GM23338 (cell line): ENCODE results near the gene TTC23. TPM values are rescaled to one million over a fixed set of nuclear protein-coding genes. Genes with fewer than 3 reads are reported as not detected.

Experiments used
- ATAC-seq: fragments of 200-7000 bp; cut with Tn5 transposase; 3 replicates; pipeline ENCODE4 v1.9.1; 2020
- DNase-seq: peaks from one replicate; pipeline ENCODE4 v3.0.0-alpha.2; 2015; ENCODE audit warnings: low spot score
- H2AFZ ChIP-seq: fragments of 200-600 bp; sonication (generic); 2 replicates; pipeline ENCODE4 v1.8.0; 2016; ENCODE audit warnings: antibody characterized with exemption, mild to moderate bottlenecking, moderate library complexity
- H3F3A ChIP-seq: fragments of 200-600 bp; sonication (generic); replicated peaks from 2 replicates; pipeline ENCODE4 v1.8.0; 2017; ENCODE audit warnings: antibody characterized with exemption, mixed run types, low read depth
- H3K27ac ChIP-seq: fragments of 200-600 bp; sonication (generic); 2 replicates; pipeline ENCODE4 v1.6.1; 2016; ENCODE audit warnings: low read depth
- H3K27me3 ChIP-seq: fragments of 200-600 bp; sonication (generic); 2 replicates; pipeline ENCODE4 v1.8.0; 2016; ENCODE audit warnings: mild to moderate bottlenecking, mixed run types, moderate library complexity; ENCODE audit not compliant: insufficient read depth
- H3K36me3 ChIP-seq: fragments of 200-600 bp; sonication (generic); 2 replicates; pipeline ENCODE4 v1.8.0; 2016; ENCODE audit warnings: mild to moderate bottlenecking; ENCODE audit not compliant: insufficient read depth
- H3K4me1 ChIP-seq: fragments of 200-600 bp; sonication (generic); 2 replicates; pipeline ENCODE4 v1.8.0; 2016; ENCODE audit warnings: mild to moderate bottlenecking, moderate library complexity; ENCODE audit not compliant: insufficient read depth
- H3K4me2 ChIP-seq: fragments of 200-600 bp; sonication (generic); 2 replicates; pipeline ENCODE4 v1.7.1; 2017; ENCODE audit warnings: mixed run types
- H3K4me3 ChIP-seq: fragments of 200-600 bp; sonication (generic); 2 replicates; pipeline ENCODE4 v1.6.1; 2016; ENCODE audit warnings: mixed run types
- H3K79me2 ChIP-seq: fragments of 200-600 bp; sonication (generic); replicated peaks from 2 replicates; pipeline ENCODE4 v1.8.0; 2017; ENCODE audit warnings: mild to moderate bottlenecking; ENCODE audit not compliant: insufficient read depth
- H3K9me2 ChIP-seq: fragments of 200-600 bp; sonication (generic); 2 replicates; pipeline ENCODE4 v1.8.0; 2017; ENCODE audit not compliant: insufficient read depth
- H4K20me1 ChIP-seq: fragments of 200-600 bp; sonication (generic); replicated peaks from 2 replicates; pipeline ENCODE4 v1.8.0; 2017; ENCODE audit warnings: mild to moderate bottlenecking; ENCODE audit not compliant: insufficient read depth
- H3K27ac Mint-ChIP-seq: 2 replicates; pipeline ENCODE4 v1.8.0; 2020; ENCODE audit warnings: inconsistent platforms, mild to moderate bottlenecking, moderate library complexity, mixed read lengths
- H3K27me3 Mint-ChIP-seq: 3 replicates; pipeline ENCODE4 v1.8.0; 2022; ENCODE audit warnings: low read depth, mild to moderate bottlenecking, moderate library complexity, mixed read lengths, inconsistent platforms; ENCODE audit not compliant: insufficient read depth, poor library complexity
- H3K36me3 Mint-ChIP-seq: 3 replicates; pipeline ENCODE4 v1.8.0; 2021; ENCODE audit warnings: low read depth, mild to moderate bottlenecking, inconsistent platforms, moderate library complexity, mixed read lengths
- H3K4me1 Mint-ChIP-seq: 3 replicates; pipeline ENCODE4 v1.8.0; 2020; ENCODE audit warnings: mild to moderate bottlenecking, inconsistent platforms, mixed read lengths
- H3K4me3 Mint-ChIP-seq: 3 replicates; pipeline ENCODE4 v1.8.0; 2021; ENCODE audit warnings: moderate library complexity, mild to moderate bottlenecking, inconsistent platforms, mixed read lengths
- H3K9me3 Mint-ChIP-seq: 3 replicates; pipeline ENCODE4 v1.8.0; 2020; ENCODE audit warnings: moderate library complexity, mild to moderate bottlenecking, inconsistent platforms, mixed read lengths
- CREB1 ChIP-seq: fragments of 250-450 bp; sonication (Bioruptor Pico); IDR thresholded peaks from 2 replicates; pipeline ENCODE4 v1.5.0; 2020; ENCODE audit warnings: low read depth, mild to moderate bottlenecking, moderate library complexity
- EZH2phosphoT487 ChIP-seq: fragments of 200-600 bp; sonication (generic); IDR thresholded peaks from one replicate; pipeline ENCODE4 v1.8.1; 2018; ENCODE audit warnings: antibody characterized with exemption; ENCODE audit not compliant: unreplicated experiment
- JUNB ChIP-seq: IDR thresholded peaks from one replicate; pipeline ENCODE4 v1.6.1; 2016; ENCODE audit warnings: antibody characterized with exemption; ENCODE audit not compliant: unreplicated experiment
- POLR2AphosphoS5 ChIP-seq: IDR thresholded peaks from 2 replicates; pipeline ENCODE4 v1.6.1; 2016; ENCODE audit warnings: antibody characterized with exemption, low read depth
- STAT1 ChIP-seq: IDR thresholded peaks from one replicate; pipeline ENCODE4 v1.6.1; 2016; ENCODE audit warnings: antibody characterized with exemption; ENCODE audit not compliant: unreplicated experiment
- polyA plus RNA-seq: library from polyadenylated mRNA; unstranded; fragments of >200 nt; fragmentation: Nextera tagmentation; extraction: Ambion mirVana; gene quantifications from 2 replicates; pipeline ENCODE4 v1.2.1, GENCODE V29; 2016
- total RNA-seq: library from RNA; depleted of rRNA; stranded (reverse); fragments of >200 nt; shearing (Covaris generic); gene quantifications from 2 replicates; pipeline ENCODE4 v1.2.3, GENCODE V29; 2014
- TF ChIP-seq, protein P1 (sequence below): fragments of 250-450 bp; sonication (Bioruptor Pico); IDR thresholded peaks from 2 replicates; pipeline ENCODE4 v1.5.0; 2020; ENCODE audit warnings: mild to moderate bottlenecking, moderate library complexity
- TF ChIP-seq, protein P2 (sequence below): IDR thresholded peaks from 2 replicates; pipeline ENCODE4 v1.6.1; 2016; ENCODE audit warnings: antibody characterized with exemption

TTC23 gene
- total and polyA plus RNA-seq, 2 experiments from 2014 or later: 6.3 to 25.2 TPM

DNA sequence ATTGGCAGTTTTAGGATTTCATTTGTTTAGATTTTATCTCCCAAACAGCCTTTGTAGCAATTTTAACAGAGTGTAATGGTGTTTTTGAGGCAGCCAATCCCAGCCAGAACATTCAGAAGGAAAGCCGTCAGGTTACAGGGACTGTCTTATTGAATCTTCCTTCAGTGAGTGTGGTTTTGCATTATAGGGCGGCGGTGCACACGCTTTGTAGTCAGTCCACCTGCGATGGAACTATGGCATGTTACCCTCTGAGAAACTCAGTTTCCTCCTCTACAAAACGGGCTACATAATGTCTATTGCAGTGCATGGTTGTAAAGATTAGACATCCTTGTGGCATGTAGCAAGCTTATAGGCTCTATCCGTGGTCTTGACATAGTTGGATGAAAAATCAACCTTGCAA lies 2.9 kb upstream of the TTC23 start (continued):
- TF ChIP-seq, protein P1, sequence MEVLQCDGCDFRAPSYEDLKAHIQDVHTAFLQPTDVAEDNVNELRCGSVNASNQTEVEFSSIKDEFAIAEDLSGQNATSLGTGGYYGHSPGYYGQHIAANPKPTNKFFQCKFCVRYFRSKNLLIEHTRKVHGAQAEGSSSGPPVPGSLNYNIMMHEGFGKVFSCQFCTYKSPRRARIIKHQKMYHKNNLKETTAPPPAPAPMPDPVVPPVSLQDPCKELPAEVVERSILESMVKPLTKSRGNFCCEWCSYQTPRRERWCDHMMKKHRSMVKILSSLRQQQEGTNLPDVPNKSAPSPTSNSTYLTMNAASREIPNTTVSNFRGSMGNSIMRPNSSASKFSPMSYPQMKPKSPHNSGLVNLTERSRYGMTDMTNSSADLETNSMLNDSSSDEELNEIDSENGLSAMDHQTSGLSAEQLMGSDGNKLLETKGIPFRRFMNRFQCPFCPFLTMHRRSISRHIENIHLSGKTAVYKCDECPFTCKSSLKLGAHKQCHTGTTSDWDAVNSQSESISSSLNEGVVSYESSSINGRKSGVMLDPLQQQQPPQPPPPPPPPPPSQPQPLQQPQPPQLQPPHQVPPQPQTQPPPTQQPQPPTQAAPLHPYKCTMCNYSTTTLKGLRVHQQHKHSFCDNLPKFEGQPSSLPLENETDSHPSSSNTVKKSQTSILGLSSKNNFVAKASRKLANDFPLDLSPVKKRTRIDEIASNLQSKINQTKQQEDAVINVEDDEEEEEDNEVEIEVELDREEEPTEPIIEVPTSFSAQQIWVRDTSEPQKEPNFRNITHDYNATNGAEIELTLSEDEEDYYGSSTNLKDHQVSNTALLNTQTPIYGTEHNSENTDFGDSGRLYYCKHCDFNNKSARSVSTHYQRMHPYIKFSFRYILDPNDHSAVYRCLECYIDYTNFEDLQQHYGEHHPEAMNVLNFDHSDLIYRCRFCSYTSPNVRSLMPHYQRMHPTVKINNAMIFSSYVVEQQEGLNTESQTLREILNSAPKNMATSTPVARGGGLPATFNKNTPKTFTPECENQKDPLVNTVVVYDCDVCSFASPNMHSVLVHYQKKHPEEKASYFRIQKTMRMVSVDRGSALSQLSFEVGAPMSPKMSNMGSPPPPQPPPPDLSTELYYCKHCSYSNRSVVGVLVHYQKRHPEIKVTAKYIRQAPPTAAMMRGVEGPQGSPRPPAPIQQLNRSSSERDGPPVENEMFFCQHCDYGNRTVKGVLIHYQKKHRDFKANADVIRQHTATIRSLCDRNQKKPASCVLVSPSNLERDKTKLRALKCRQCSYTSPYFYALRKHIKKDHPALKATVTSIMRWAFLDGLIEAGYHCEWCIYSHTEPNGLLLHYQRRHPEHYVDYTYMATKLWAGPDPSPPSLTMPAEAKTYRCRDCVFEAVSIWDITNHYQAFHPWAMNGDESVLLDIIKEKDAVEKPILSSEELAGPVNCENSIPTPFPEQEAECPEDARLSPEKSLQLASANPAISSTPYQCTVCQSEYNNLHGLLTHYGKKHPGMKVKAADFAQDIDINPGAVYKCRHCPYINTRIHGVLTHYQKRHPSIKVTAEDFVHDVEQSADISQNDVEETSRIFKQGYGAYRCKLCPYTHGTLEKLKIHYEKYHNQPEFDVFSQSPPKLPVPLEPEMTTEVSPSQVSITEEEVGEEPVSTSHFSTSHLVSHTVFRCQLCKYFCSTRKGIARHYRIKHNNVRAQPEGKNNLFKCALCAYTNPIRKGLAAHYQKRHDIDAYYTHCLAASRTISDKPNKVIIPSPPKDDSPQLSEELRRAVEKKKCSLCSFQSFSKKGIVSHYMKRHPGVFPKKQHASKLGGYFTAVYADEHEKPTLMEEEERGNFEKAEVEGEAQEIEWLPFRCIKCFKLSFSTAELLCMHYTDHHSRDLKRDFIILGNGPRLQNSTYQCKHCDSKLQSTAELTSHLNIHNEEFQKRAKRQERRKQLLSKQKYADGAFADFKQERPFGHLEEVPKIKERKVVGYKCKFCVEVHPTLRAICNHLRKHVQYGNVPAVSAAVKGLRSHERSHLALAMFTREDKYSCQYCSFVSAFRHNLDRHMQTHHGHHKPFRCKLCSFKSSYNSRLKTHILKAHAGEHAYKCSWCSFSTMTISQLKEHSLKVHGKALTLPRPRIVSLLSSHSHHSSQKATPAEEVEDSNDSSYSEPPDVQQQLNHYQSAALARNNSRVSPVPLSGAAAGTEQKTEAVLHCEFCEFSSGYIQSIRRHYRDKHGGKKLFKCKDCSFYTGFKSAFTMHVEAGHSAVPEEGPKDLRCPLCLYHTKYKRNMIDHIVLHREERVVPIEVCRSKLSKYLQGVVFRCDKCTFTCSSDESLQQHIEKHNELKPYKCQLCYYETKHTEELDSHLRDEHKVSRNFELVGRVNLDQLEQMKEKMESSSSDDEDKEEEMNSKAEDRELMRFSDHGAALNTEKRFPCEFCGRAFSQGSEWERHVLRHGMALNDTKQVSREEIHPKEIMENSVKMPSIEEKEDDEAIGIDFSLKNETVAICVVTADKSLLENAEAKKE (CRISPR knock-in tag): no peak
- TF ChIP-seq JUNB (no peak), EZH2phosphoT487 (no peak), CREB1 (no peak), STAT1 (no peak)
- TF ChIP-seq, protein P2, sequence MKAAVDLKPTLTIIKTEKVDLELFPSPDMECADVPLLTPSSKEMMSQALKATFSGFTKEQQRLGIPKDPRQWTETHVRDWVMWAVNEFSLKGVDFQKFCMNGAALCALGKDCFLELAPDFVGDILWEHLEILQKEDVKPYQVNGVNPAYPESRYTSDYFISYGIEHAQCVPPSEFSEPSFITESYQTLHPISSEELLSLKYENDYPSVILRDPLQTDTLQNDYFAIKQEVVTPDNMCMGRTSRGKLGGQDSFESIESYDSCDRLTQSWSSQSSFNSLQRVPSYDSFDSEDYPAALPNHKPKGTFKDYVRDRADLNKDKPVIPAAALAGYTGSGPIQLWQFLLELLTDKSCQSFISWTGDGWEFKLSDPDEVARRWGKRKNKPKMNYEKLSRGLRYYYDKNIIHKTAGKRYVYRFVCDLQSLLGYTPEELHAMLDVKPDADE: no peak

DNA sequence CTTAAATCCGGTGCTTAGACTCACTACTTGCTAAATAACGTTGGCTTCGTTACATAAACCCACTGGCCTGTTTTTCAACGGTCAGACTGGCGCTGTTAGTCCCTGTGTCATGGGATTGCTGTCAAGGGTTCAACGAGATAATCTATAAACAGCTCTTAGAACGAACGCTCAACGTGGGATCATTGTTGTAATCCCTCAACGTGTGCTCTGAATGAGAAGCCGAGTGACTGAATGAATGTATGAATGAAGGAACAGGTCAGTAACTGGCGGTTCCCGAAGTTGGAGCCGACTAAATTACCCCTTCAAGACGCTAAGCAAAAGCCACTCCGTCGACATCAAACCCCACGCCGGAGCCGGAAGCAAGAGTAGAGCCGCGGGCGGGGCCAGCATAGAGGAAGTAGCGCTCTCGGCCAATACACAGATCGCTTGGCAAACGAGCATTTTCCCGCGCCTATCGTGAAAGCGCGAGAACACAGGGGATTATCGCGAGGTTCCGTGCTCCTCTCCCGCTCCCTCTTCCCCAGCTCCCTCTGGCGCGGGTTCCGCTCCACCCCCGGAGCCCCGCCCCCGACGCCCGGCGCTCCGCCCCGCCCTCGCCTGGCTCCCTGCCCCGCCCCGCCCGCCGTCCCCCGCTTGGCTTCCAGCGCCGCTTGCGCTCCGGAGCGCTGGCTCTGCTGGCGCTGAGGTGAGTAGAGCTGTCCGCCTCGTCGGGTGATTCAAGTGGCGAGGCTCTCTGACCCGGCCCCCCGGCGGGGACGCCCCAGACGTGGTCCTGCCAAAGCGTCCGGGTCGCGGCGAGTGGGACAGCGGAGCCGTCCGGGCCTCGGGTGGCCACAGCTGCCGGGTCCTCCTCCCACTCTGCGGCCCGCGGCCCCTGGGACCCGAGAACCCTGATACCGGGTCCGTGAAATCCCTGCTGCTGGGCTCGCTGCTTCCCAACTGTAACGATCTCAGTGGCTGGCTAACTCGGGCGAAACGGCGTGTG lies 1.8 kb upstream of the TTC23 start, which contains the start of gene LRRC28:
TSS of gene LRRC28 (plus strand) at position 625 of the 985 bp plus-strand sequence. CDS start 4,477 bp downstream, outside the sequence.
- peak; percentile 90 for TF ChIP-seq POLR2AphosphoS5
- TF ChIP-seq, protein P2: no peak
- DNase-seq (peak; percentile 100), ATAC-seq (peak; percentile 94)
- Histone ChIP-seq H3K4me1 (peaks cover 10% of the 10 kb centered on the region; the same call in 1 of the 2 replicates), H3K79me2 (peaks cover 30% of the 10 kb centered on the region), H4K20me1 (no peaks in the 10 kb centered on the region), H2AFZ (peak within 1 kb of the TSS; percentile 66; the same call in 1 of the 2 replicates), H3K9me2 (no peaks in the 10 kb centered on the region), H3K36me3 (no peaks in the 10 kb centered on the region), H3F3A (peaks cover 5% of the 10 kb centered on the region; the same call in 1 of the 2 replicates), H3K27ac (peak within 1 kb of the TSS; percentile 82), H3K27me3 (no peaks in the 10 kb centered on the region), H3K4me2 (peak within 1 kb of the TSS; percentile 88), H3K4me3 (peak within 1 kb of the TSS; percentile 76)
- peaks cover 15% of the 10 kb centered on the region for H3K4me1 Mint-ChIP-seq
- H3K36me3 Mint-ChIP-seq: no peaks in the 10 kb centered on the region
- H3K27me3 Mint-ChIP-seq: peaks cover 3% of the 10 kb centered on the region
- H3K4me3 Mint-ChIP-seq: no peak within 1 kb of the TSS; the same call in 2 of the 3 replicates
- H3K27ac Mint-ChIP-seq: peak within 1 kb of the TSS; percentile 96
- H3K9me3 Mint-ChIP-seq: no peaks in the 10 kb centered on the region
